ENCODE data around the gene SLC22A5. TPM values are rescaled to one million over a fixed set of nuclear protein-coding genes. Genes with fewer than 3 reads are reported as not detected.

Gene SLC22A5
- total and polyA plus RNA-seq, 9 of the 15 experiments (the other 6 are each of a cell fraction or from before 2014, with no cell fraction given), result 3.0 to 16.6 (median 8.3) TPM

DNA sequence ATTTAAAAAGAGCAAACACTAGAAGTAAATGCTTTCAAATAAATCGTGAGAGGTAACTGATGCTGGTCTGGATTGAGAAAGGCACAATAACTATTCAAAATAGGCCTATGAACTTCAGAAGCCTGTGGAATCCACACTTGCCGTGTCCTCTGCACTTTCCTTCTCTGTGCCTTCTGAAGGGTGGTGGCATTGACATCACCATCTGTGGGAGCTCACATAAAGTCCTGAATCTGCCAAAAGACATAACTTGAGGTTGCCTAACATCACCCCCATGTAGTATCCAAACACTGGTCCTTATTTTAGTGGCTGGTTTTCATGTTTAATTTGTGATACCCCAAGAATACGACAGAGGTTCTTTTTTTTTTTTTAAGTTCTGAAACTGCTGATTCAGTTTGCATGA, 61.2 kb downstream of the SLC22A5 start (continued):
- TF ChIP-seq ZSCAN32 (CRISPR knock-in tag; IDR thresholded peaks at IDR 0.05) (no peak), DNMT1 (IDR thresholded peaks at IDR 0.05) (no peak), ZC3H8 (IDR thresholded peaks at IDR 0.05) (no peak)
- TF ChIP-seq, protein P1, sequence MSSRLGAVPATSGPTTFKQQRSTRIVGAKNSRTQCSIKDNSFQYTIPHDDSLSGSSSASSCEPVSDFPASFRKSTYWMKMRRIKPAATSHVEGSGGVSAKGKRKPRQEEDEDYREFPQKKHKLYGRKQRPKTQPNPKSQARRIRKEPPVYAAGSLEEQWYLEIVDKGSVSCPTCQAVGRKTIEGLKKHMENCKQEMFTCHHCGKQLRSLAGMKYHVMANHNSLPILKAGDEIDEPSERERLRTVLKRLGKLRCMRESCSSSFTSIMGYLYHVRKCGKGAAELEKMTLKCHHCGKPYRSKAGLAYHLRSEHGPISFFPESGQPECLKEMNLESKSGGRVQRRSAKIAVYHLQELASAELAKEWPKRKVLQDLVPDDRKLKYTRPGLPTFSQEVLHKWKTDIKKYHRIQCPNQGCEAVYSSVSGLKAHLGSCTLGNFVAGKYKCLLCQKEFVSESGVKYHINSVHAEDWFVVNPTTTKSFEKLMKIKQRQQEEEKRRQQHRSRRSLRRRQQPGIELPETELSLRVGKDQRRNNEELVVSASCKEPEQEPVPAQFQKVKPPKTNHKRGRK (tag; IDR thresholded peaks at IDR 0.05), result no peak

DNA sequence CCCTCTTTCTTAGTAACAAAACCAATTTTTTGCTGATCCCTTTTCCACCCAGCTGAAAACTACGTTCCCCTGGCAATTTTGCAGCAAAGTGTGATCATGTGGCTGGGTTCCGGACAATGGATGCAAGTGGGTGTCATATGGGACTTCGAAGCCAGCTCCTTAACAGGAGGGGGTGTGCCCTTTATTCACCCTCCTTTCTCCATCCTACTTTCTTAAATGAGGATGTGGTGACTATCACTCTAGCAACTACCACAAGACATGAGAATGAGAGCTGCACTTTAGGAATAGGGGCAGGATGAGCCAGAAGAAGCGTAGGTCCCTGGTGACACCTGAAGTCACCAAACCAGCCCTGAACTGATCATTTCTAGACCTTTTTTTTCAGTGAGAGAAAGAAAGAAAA, 62.1 kb downstream of the SLC22A5 start:
- ChIA-PET CTCF (ENCODE audit: low intra/inter-chr PET ratio) (no interaction called here), POLR2A (interaction anchor here (0.6 to 1.8 kb wide), 4 partner anchors 9 to 181 kb away, joined by 3 to 8 read pairs (median 5); no protein-coding TSS in a partner anchor)
- Histone ChIP-seq H3K79me2 (ENCODE audit: control insufficient read depth, insufficient read depth, low read length) (no peaks in the 10 kb centered on the region), H3K4me2 (ENCODE audit: insufficient read depth, low read length) (no peak overlapping the region), H2AFZ (ENCODE audit: low read depth, low read length) (no peak overlapping the region), H3K4me3 (no peak overlapping the region), H3K27ac (ENCODE audit: extremely low read depth, low read depth, low read length) (no peak overlapping the region), H3K9me3 (replicated peaks; ENCODE audit: control insufficient read depth, insufficient read depth, low read depth, low read length) (no peaks in the 10 kb centered on the region), H3K9ac (ENCODE audit: insufficient read depth in 1 of 2, low read depth in 2 of 2, low read length in 2 of 2) (no peak overlapping the region), H3K4me1 (replicated peaks in 1 of 2; ENCODE audit: control insufficient read depth in 2 of 2, insufficient read depth in 2 of 2, low read length in 2 of 2) (peaks cover 22 to 39% of the 10 kb centered on the region in 2 experiments), H3K9me1 (ENCODE audit: control insufficient read depth, insufficient read depth, low read length) (no peaks in the 10 kb centered on the region), H4K20me1 (replicated peaks; ENCODE audit: control insufficient read depth, insufficient read depth, low read length) (no peaks in the 10 kb centered on the region), H3K27me3 (ENCODE audit: control insufficient read depth in 2 of 2, insufficient read depth in 2 of 2, low read length in 2 of 2) (no peaks in the 10 kb centered on the region), H3K36me3 (ENCODE audit: control insufficient read depth, insufficient read depth, low read length) (no peaks in the 10 kb centered on the region)
- DNase-seq (ENCODE audit: extremely low read depth in 1 of 4, low spot score in 3 of 4) (no peak), ATAC-seq (no peak), FAIRE-seq (no peak)
- no TSS peak for BruUV-seq (replicated peaks)
- intact Hi-C loops (cut with micrococcal nuclease) (no loop called here), in situ Hi-C loops (cut with MboI) (no loop called here)
- 68% methylated on average over 4 of the region's 4 CpGs for WGBS (ENCODE audit: insufficient coverage, low coverage, missing lambda C conversion rate)
- TF ChIP-seq SIRT6 (IDR thresholded peaks at IDR 0.05; ENCODE audit: low read depth, low read length) (no peak), PYGO2 (tag; IDR thresholded peaks at IDR 0.05) (no peak), ZKSCAN8 (CRISPR knock-in tag; IDR thresholded peaks at IDR 0.05) (no peak), CHD4 (IDR thresholded peaks at IDR 0.05; ENCODE audit: insufficient read depth, insufficient replicate concordance, low read depth, low read length, poor library complexity, severe bottlenecking) (no peak), HDGF (IDR thresholded peaks at IDR 0.05) (no peak), JUN (IDR thresholded peaks at IDR 0.05; ENCODE audit: borderline replicate concordance, low read depth, low read length) (no peak), JUN (CRISPR knock-in tag; IDR thresholded peaks at IDR 0.05; ENCODE audit: borderline replicate concordance) (no peak), SMC3 (conservative IDR thresholded peaks at IDR 0.05; ENCODE audit: insufficient read depth, low read depth, low read length) (no peak), KHSRP (IDR thresholded peaks at IDR 0.05) (no peak)
- TF ChIP-seq, protein P2, sequence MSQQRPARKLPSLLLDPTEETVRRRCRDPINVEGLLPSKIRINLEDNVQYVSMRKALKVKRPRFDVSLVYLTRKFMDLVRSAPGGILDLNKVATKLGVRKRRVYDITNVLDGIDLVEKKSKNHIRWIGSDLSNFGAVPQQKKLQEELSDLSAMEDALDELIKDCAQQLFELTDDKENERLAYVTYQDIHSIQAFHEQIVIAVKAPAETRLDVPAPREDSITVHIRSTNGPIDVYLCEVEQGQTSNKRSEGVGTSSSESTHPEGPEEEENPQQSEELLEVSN (IDR thresholded peaks at IDR 0.05; ENCODE audit: borderline replicate concordance in 1 of 2, extremely low read depth in 1 of 2, insufficient read depth in 1 of 2, insufficient read length in 1 of 2, low read depth in 1 of 2, low read length in 1 of 2, poor library complexity in 1 of 2, severe bottlenecking in 1 of 2), result no peak
- TF ChIP-seq, protein P3, sequence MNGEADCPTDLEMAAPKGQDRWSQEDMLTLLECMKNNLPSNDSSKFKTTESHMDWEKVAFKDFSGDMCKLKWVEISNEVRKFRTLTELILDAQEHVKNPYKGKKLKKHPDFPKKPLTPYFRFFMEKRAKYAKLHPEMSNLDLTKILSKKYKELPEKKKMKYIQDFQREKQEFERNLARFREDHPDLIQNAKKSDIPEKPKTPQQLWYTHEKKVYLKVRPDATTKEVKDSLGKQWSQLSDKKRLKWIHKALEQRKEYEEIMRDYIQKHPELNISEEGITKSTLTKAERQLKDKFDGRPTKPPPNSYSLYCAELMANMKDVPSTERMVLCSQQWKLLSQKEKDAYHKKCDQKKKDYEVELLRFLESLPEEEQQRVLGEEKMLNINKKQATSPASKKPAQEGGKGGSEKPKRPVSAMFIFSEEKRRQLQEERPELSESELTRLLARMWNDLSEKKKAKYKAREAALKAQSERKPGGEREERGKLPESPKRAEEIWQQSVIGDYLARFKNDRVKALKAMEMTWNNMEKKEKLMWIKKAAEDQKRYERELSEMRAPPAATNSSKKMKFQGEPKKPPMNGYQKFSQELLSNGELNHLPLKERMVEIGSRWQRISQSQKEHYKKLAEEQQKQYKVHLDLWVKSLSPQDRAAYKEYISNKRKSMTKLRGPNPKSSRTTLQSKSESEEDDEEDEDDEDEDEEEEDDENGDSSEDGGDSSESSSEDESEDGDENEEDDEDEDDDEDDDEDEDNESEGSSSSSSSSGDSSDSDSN (IDR thresholded peaks at IDR 0.05; ENCODE audit: borderline replicate concordance in 1 of 2, low read depth in 2 of 2, low read length in 2 of 2), result no peak
